Transverse colon (tissue), 3 donors: ENCODE results near the gene SLX4IP.

Source experiments
- EP300 ChIP-seq: sonication (generic); formaldehyde crosslinking; IDR thresholded peaks from one replicate; pipeline ENCODE4 v1.6.1; 2017; ENCODE audit warnings: antibody characterized with exemption, low read depth
- POLR2A ChIP-seq: fragments of 450-650 bp; IDR thresholded peaks from one replicate; pipeline ENCODE4 v1.6.1; 2016; ENCODE audit warnings: antibody characterized with exemption, mild to moderate bottlenecking, moderate library complexity
- TF ChIP-seq, protein P1 (sequence below), 5 experiments: fragments of 200-600 bp in 3 of 5; fragments of 450-650 bp in 2 of 5; sonication (generic) in 3 of 5; IDR thresholded peaks; 1 replicate in 2 of 5; 2 replicates in 3 of 5; pipeline ENCODE4 v1.5.1; 2016 to 2017; ENCODE audit warnings: antibody characterized with exemption in 5 of 5, inconsistent platforms in 3 of 5, mild to moderate bottlenecking in 2 of 5, moderate library complexity in 1 of 5

- TF ChIP-seq, protein P1, sequence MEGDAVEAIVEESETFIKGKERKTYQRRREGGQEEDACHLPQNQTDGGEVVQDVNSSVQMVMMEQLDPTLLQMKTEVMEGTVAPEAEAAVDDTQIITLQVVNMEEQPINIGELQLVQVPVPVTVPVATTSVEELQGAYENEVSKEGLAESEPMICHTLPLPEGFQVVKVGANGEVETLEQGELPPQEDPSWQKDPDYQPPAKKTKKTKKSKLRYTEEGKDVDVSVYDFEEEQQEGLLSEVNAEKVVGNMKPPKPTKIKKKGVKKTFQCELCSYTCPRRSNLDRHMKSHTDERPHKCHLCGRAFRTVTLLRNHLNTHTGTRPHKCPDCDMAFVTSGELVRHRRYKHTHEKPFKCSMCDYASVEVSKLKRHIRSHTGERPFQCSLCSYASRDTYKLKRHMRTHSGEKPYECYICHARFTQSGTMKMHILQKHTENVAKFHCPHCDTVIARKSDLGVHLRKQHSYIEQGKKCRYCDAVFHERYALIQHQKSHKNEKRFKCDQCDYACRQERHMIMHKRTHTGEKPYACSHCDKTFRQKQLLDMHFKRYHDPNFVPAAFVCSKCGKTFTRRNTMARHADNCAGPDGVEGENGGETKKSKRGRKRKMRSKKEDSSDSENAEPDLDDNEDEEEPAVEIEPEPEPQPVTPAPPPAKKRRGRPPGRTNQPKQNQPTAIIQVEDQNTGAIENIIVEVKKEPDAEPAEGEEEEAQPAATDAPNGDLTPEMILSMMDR (IDR thresholded peaks at IDR 0.05) = no peak
- TF ChIP-seq EP300 (no peak), POLR2A (no peak)
Observed at GRCh38 chr20:10635476-10636208, 200.5 kb downstream of the SLX4IP start.
